Stimulated activated naive B cell treated with anti-CD40 and anti-IgM and Interleukin-4, amounts not matched to agents 10 μg/mL and 1 μg/mL and 100 μg/mL, for 72 hours (primary cell): ENCODE results near the gene AFF1.
A peak's percentile ranks its signal among the peaks of the same experiment; 100 is the strongest.

Source experiments
- ATAC-seq, 2 donors: fragments of 150-1000 bp; cut with Tn5 transposase; replicated peaks; 2 replicates each; pipeline ENCODE4 v1.10.0; 2021; ENCODE audit warnings: moderate library complexity in 1 of 2
- DNase-seq: peaks from one replicate; pipeline ENCODE4 v3.0.0; 2021
- H3K27ac Mint-ChIP-seq: one replicate; pipeline ENCODE4 v1.8.0; 2022; ENCODE audit warnings: mild to moderate bottlenecking, mixed read lengths
- H3K27me3 Mint-ChIP-seq, 2 donors: one replicate each; pipeline ENCODE4 v1.8.0; 2022; ENCODE audit warnings: mixed read lengths in 2 of 2
- H3K36me3 Mint-ChIP-seq, 2 donors: one replicate each; pipeline ENCODE4 v1.8.0; 2022; ENCODE audit warnings: mixed read lengths in 2 of 2, mild to moderate bottlenecking in 1 of 2
- H3K4me1 Mint-ChIP-seq, 2 donors: one replicate each; pipeline ENCODE4 v1.8.0; 2022; ENCODE audit warnings: mixed read lengths in 2 of 2, mild to moderate bottlenecking in 1 of 2
- H3K4me3 Mint-ChIP-seq, 2 donors: one replicate each; pipeline ENCODE4 v1.8.0; 2022; ENCODE audit warnings: mild to moderate bottlenecking in 2 of 2, mixed read lengths in 2 of 2, moderate library complexity in 1 of 2
- H3K9me3 Mint-ChIP-seq, 2 donors: one replicate each; pipeline ENCODE4 v1.8.0; 2022; ENCODE audit warnings: mixed read lengths in 2 of 2, mild to moderate bottlenecking in 1 of 2

Gene AFF1

GRCh38 chr4:86948276-86948675, 13.5 kb downstream of the AFF1 start:
- H3K27ac Mint-ChIP-seq = no peak overlapping the region
- no peak overlapping the region for H3K4me3 Mint-ChIP-seq
- DNase-seq = no peak
- H3K4me1 Mint-ChIP-seq = peaks cover 24 to 60% of the 10 kb centered on the region in 2 donors
- ATAC-seq = no peak
- no peaks in the 10 kb centered on the region for H3K27me3 Mint-ChIP-seq
- no peaks in the 10 kb centered on the region for H3K9me3 Mint-ChIP-seq
- peaks cover 15 to 16% of the 10 kb centered on the region in 2 donors for H3K36me3 Mint-ChIP-seq

GRCh38 chr4:86950831-86951525, 16.2 kb downstream of the AFF1 start:
- no peak for ATAC-seq
- Mint-ChIP-seq H3K4me3 (no peak overlapping the region), H3K27me3 (no peaks in the 10 kb centered on the region), H3K9me3 (no peaks in the 10 kb centered on the region), H3K36me3 (peaks cover 15 to 20% of the 10 kb centered on the region in 2 donors), H3K4me1 (peaks cover 11 to 42% of the 10 kb centered on the region in 2 donors), H3K27ac (peak overlapping the region; percentile 17)
- DNase-seq = no peak

- ATAC-seq = no peak
- Mint-ChIP-seq H3K27ac (no peak overlapping the region), H3K9me3 (no peaks in the 10 kb centered on the region), H3K4me3 (no peak overlapping the region), H3K27me3 (no peaks in the 10 kb centered on the region), H3K4me1 (peaks cover 21 to 54% of the 10 kb centered on the region in 2 donors), H3K36me3 (peaks cover 9 to 19% of the 10 kb centered on the region in 2 donors)
- DNase-seq = no peak
These were observed 21.2 kb downstream of the AFF1 start for GRCh38 chr4:86955888-86956451.

GRCh38 chr4:86957215-86957614, 22.4 kb downstream of the AFF1 start:
- Mint-ChIP-seq H3K36me3 (peaks cover 5 to 19% of the 10 kb centered on the region in 2 donors), H3K4me1 (peaks cover 26 to 58% of the 10 kb centered on the region in 2 donors), H3K27ac (peak overlapping the region; percentile 28), H3K27me3 (no peaks in the 10 kb centered on the region), H3K4me3 (no peak overlapping the region), H3K9me3 (no peaks in the 10 kb centered on the region)
- peak; percentile 54 to 66 for ATAC-seq
- no peak for DNase-seq

GRCh38 chr4:86959588-86960500, 25.0 kb downstream of the AFF1 start:
- DNase-seq (no peak), ATAC-seq (no peak)
- Mint-ChIP-seq H3K27ac (no peak overlapping the region), H3K36me3 (peaks cover 4 to 13% of the 10 kb centered on the region in 2 donors), H3K4me1 (peaks cover 31 to 58% of the 10 kb centered on the region in 2 donors), H3K4me3 (no peak overlapping the region), H3K9me3 (no peaks in the 10 kb centered on the region), H3K27me3 (no peaks in the 10 kb centered on the region)

- H3K27me3 Mint-ChIP-seq = no peaks in the 10 kb centered on the region
- ATAC-seq (no peak), DNase-seq (no peak)
- H3K36me3 Mint-ChIP-seq = peaks cover 4 to 10% of the 10 kb centered on the region in 2 donors
- no peaks in the 10 kb centered on the region for H3K9me3 Mint-ChIP-seq
- H3K4me1 Mint-ChIP-seq = peaks cover 36 to 54% of the 10 kb centered on the region in 2 donors
- H3K27ac Mint-ChIP-seq = peak overlapping the region; percentile 57
- H3K4me3 Mint-ChIP-seq = peak overlapping the region in 1 of 2 donors; percentile 68
These were observed 25.7 kb downstream of the AFF1 start for GRCh38 chr4:86960557-86960961.

- Mint-ChIP-seq H3K27me3 (no peaks in the 10 kb centered on the region), H3K36me3 (peaks cover 4 to 9% of the 10 kb centered on the region in 2 donors), H3K4me3 (peak overlapping the region; percentile 55 to 68), H3K9me3 (no peaks in the 10 kb centered on the region), H3K4me1 (peaks cover 38 to 50% of the 10 kb centered on the region in 2 donors), H3K27ac (peak overlapping the region; percentile 26)
- ATAC-seq = peak; percentile 25 to 31
- no peak for DNase-seq
These were observed 26.3 kb downstream of the AFF1 start for GRCh38 chr4:86961116-86961515.

GRCh38 chr4:86961605-86962295, 26.9 kb downstream of the AFF1 start:
- H3K36me3 Mint-ChIP-seq = peaks cover 4 to 9% of the 10 kb centered on the region in 2 donors
- peak; percentile 31 for DNase-seq
- peak overlapping the region; percentile 55 to 68 for H3K4me3 Mint-ChIP-seq
- peak overlapping the region; percentile 26 for H3K27ac Mint-ChIP-seq
- no peaks in the 10 kb centered on the region for H3K27me3 Mint-ChIP-seq
- peaks cover 36 to 46% of the 10 kb centered on the region in 2 donors for H3K4me1 Mint-ChIP-seq
- no peaks in the 10 kb centered on the region for H3K9me3 Mint-ChIP-seq
- ATAC-seq = peak; percentile 88 to 93

- ATAC-seq = no peak
- Mint-ChIP-seq H3K27ac (no peak overlapping the region), H3K9me3 (no peaks in the 10 kb centered on the region), H3K36me3 (peaks cover 4 to 7% of the 10 kb centered on the region in 2 donors), H3K4me3 (no peak overlapping the region), H3K27me3 (no peaks in the 10 kb centered on the region), H3K4me1 (peaks cover 30% of the 10 kb centered on the region in 2 donors)
- DNase-seq = no peak
These were observed 28.9 kb downstream of the AFF1 start for GRCh38 chr4:86963697-86964096.

GRCh38 chr4:86965019-86965976, 30.5 kb downstream of the AFF1 start:
- no peaks in the 10 kb centered on the region for H3K9me3 Mint-ChIP-seq

GRCh38 chr4:86967073-86967472, 32.3 kb downstream of the AFF1 start:
- H3K9me3 Mint-ChIP-seq = no peaks in the 10 kb centered on the region
- H3K4me3 Mint-ChIP-seq = no peak overlapping the region
- no peaks in the 10 kb centered on the region for H3K27me3 Mint-ChIP-seq
- H3K36me3 Mint-ChIP-seq = peaks cover 0 to 5% of the 10 kb centered on the region in 2 donors
- no peak overlapping the region for H3K27ac Mint-ChIP-seq
- DNase-seq (no peak), ATAC-seq (peak; percentile 41 to 60)
- H3K4me1 Mint-ChIP-seq = peaks cover 6 to 21% of the 10 kb centered on the region in 2 donors

More at GRCh38 chr4:86965019-86965976, 30.5 kb downstream of the AFF1 start:
- peak; percentile 79 to 82 for ATAC-seq
- DNase-seq = no peak
- peaks cover 16 to 23% of the 10 kb centered on the region in 2 donors for H3K4me1 Mint-ChIP-seq
- no peak overlapping the region for H3K4me3 Mint-ChIP-seq
- H3K27ac Mint-ChIP-seq = no peak overlapping the region
- no peaks in the 10 kb centered on the region for H3K36me3 Mint-ChIP-seq
- no peaks in the 10 kb centered on the region for H3K27me3 Mint-ChIP-seq

GRCh38 chr4:86967798-86968197, 33.0 kb downstream of the AFF1 start:
- Mint-ChIP-seq H3K36me3 (peaks cover 0 to 5% of the 10 kb centered on the region in 2 donors), H3K4me3 (no peak overlapping the region), H3K9me3 (no peaks in the 10 kb centered on the region), H3K4me1 (peaks cover 9 to 19% of the 10 kb centered on the region in 2 donors), H3K27ac (no peak overlapping the region), H3K27me3 (no peaks in the 10 kb centered on the region)
- DNase-seq (no peak), ATAC-seq (no peak)

- peaks cover 12 to 19% of the 10 kb centered on the region in 2 donors for H3K4me1 Mint-ChIP-seq
- no peak overlapping the region for H3K4me3 Mint-ChIP-seq
- no peaks in the 10 kb centered on the region for H3K27me3 Mint-ChIP-seq
- H3K9me3 Mint-ChIP-seq = no peaks in the 10 kb centered on the region
- no peak for DNase-seq
- H3K27ac Mint-ChIP-seq = no peak overlapping the region
- no peak for ATAC-seq
- peaks cover 0 to 5% of the 10 kb centered on the region in 2 donors for H3K36me3 Mint-ChIP-seq
These were observed 33.7 kb downstream of the AFF1 start for GRCh38 chr4:86968547-86968946.
